ENCODE results near the gene PLEKHA3. TPM values are rescaled to one million over a fixed set of nuclear protein-coding genes. Genes with fewer than 3 reads are reported as not detected.

The PLEKHA3 gene
- polyA plus RNA-seq (2013, experiment 1 of 2) = 25.3 TPM
- 24.5 TPM for polyA plus RNA-seq (2013, experiment 2 of 2)

GRCh38 chr2:178480227-178481181 lies at the start of gene PLEKHA3:
TSS of gene PLEKHA3 (plus strand) at chr2:178480457. CDS start at chr2:178480870, 413 bp downstream.
- H3K4ac ChIP-seq (ENCODE audit: low read depth in 1 of 2, low read length in 2 of 2) = peak within 1 kb of the TSS; percentile 40 to 73
- H2BK120ac ChIP-seq (ENCODE audit: low read depth, low read length) = no peak within 1 kb of the TSS
- peak within 1 kb of the TSS; percentile 100 for H3K9ac ChIP-seq (ENCODE audit: low read length)
- H3K79me1 ChIP-seq (replicated peaks; ENCODE audit: low read length, poor library complexity, severe bottlenecking) = peaks cover 9% of the 10 kb centered on the region
- peak within 1 kb of the TSS in 1 of 2 experiments; percentile 72 for H3K23ac ChIP-seq (ENCODE audit: low read length in 2 of 2)
- H3K27me3 ChIP-seq (ENCODE audit: control insufficient read depth in 1 of 2, insufficient read depth in 1 of 2, low read length in 2 of 2) = no peaks in the 10 kb centered on the region
- peak within 1 kb of the TSS; percentile 46 for H4K8ac ChIP-seq (ENCODE audit: low read length)
- peak within 1 kb of the TSS in 1 of 2 experiments; percentile 54 for H2BK12ac ChIP-seq (ENCODE audit: low read length in 2 of 2)
- peak within 1 kb of the TSS; percentile 41 for H2BK15ac ChIP-seq (ENCODE audit: low read depth, poor library complexity, severe bottlenecking)
- H2BK5ac ChIP-seq (ENCODE audit: low read depth, low read length, poor library complexity, severe bottlenecking) = no peak within 1 kb of the TSS
- peak within 1 kb of the TSS; percentile 83 to 98 for H3K4me3 ChIP-seq (ENCODE audit: insufficient read depth in 1 of 2, low read depth in 1 of 2, low read length in 2 of 2)
- no peaks in the 10 kb centered on the region for H3K9me3 ChIP-seq (ENCODE audit: control insufficient read depth, low read length)
- H3K36me3 ChIP-seq (ENCODE audit: control insufficient read depth in 1 of 2, insufficient read depth in 2 of 2, low read depth in 1 of 2, low read length in 2 of 2) = no peaks in the 10 kb centered on the region
- peak within 1 kb of the TSS in 1 of 2 experiments; percentile 59 for H3K14ac ChIP-seq (ENCODE audit: low read length in 2 of 2)
- peak within 1 kb of the TSS; percentile 76 for H2AFZ ChIP-seq (ENCODE audit: low read depth, low read length)
- peak within 1 kb of the TSS; percentile 29 for H2AK5ac ChIP-seq (ENCODE audit: low read length, severe bottlenecking)
- H3K4me1 ChIP-seq (ENCODE audit: control insufficient read depth, insufficient read depth, low read depth, low read length) = peaks cover 6% of the 10 kb centered on the region
- WGBS = under 1% methylated on average over 60 of the region's 92 CpGs
- peak within 1 kb of the TSS in 1 of 2 experiments; percentile 82 for H3K18ac ChIP-seq (ENCODE audit: low read depth in 1 of 2, low read length in 2 of 2)
- peak within 1 kb of the TSS; percentile 48 for H3K27ac ChIP-seq (ENCODE audit: low read length, poor library complexity, severe bottlenecking)
- peak within 1 kb of the TSS; percentile 85 for H3K4me2 ChIP-seq (ENCODE audit: low read length, poor library complexity, severe bottlenecking)
- peak; percentile 97 for DNase-seq
- H4K91ac ChIP-seq (ENCODE audit: low read length) = no peak within 1 kb of the TSS

- H3K4me3 ChIP-seq (ENCODE audit: insufficient read depth in 1 of 2, low read depth in 1 of 2, low read length in 2 of 2) = no peak overlapping the region
- DNase-seq = no peak
- H4K8ac ChIP-seq (ENCODE audit: low read length) = no peak overlapping the region
- no peak overlapping the region for H3K4ac ChIP-seq (ENCODE audit: low read depth in 1 of 2, low read length in 2 of 2)
- WGBS = 100% methylated on average over 2 of the region's 2 CpGs
- no peak overlapping the region for H2BK12ac ChIP-seq (ENCODE audit: low read length in 2 of 2)
- H2BK15ac ChIP-seq (ENCODE audit: low read depth, poor library complexity, severe bottlenecking) = no peak overlapping the region
- no peaks in the 10 kb centered on the region for H3K4me1 ChIP-seq (ENCODE audit: control insufficient read depth, insufficient read depth, low read depth, low read length)
- H3K4me2 ChIP-seq (ENCODE audit: low read length, poor library complexity, severe bottlenecking) = no peak overlapping the region
- no peak overlapping the region for H3K9ac ChIP-seq (ENCODE audit: low read length)
- no peak overlapping the region for H2AFZ ChIP-seq (ENCODE audit: low read depth, low read length)
- H2AK5ac ChIP-seq (ENCODE audit: low read length, severe bottlenecking) = no peak overlapping the region
- H3K18ac ChIP-seq (ENCODE audit: low read depth in 1 of 2, low read length in 2 of 2) = no peak overlapping the region
- H2BK5ac ChIP-seq (ENCODE audit: low read depth, low read length, poor library complexity, severe bottlenecking) = no peak overlapping the region
- peaks cover 13 to 98% of the 10 kb centered on the region in 2 experiments for H3K36me3 ChIP-seq (ENCODE audit: control insufficient read depth in 1 of 2, insufficient read depth in 2 of 2, low read depth in 1 of 2, low read length in 2 of 2)
- no peak overlapping the region for H3K14ac ChIP-seq (ENCODE audit: low read length in 2 of 2)
- H3K27me3 ChIP-seq (ENCODE audit: control insufficient read depth in 1 of 2, insufficient read depth in 1 of 2, low read length in 2 of 2) = no peaks in the 10 kb centered on the region
- H3K9me3 ChIP-seq (ENCODE audit: control insufficient read depth, low read length) = no peaks in the 10 kb centered on the region
- H3K79me1 ChIP-seq (replicated peaks; ENCODE audit: low read length, poor library complexity, severe bottlenecking) = peaks cover 14% of the 10 kb centered on the region
- H3K23ac ChIP-seq (ENCODE audit: low read length in 2 of 2) = no peak overlapping the region
- H2BK120ac ChIP-seq (ENCODE audit: low read depth, low read length) = no peak overlapping the region
- H4K91ac ChIP-seq (ENCODE audit: low read length) = no peak overlapping the region
- no peak overlapping the region for H3K27ac ChIP-seq (ENCODE audit: low read length, poor library complexity, severe bottlenecking)
Measured at GRCh38 chr2:178436662-178437061, 43.6 kb upstream of the PLEKHA3 start.

DNA sequence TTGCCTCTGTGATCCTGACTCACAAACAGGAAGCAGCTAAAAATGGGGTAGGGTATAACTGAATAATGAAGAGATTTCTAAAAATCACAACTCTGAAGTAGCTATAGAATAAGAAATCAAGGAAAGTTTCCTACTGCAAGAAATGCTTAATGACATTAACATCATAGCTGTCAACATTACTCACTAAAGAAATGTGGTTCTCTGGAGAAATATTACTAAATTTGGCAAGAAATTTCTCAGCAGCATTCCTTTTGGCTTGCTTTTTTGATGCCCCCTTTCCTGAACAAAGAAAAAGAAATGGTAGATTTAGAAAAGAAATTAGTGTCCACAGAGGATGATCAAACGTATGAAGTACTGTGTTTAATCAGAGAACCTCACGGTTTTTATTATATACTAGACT lies 38.8 kb upstream of the PLEKHA3 start:
- Histone ChIP-seq H3K14ac (ENCODE audit: low read length in 2 of 2) (no peak overlapping the region), H3K23ac (ENCODE audit: low read length in 2 of 2) (no peak overlapping the region), H3K27ac (ENCODE audit: low read length, poor library complexity, severe bottlenecking) (no peak overlapping the region), H3K36me3 (ENCODE audit: control insufficient read depth in 1 of 2, insufficient read depth in 2 of 2, low read depth in 1 of 2, low read length in 2 of 2) (peaks cover 11 to 96% of the 10 kb centered on the region in 2 experiments), H4K8ac (ENCODE audit: low read length) (no peak overlapping the region), H2BK120ac (ENCODE audit: low read depth, low read length) (no peak overlapping the region), H2BK15ac (ENCODE audit: low read depth, poor library complexity, severe bottlenecking) (no peak overlapping the region), H2AFZ (ENCODE audit: low read depth, low read length) (no peak overlapping the region), H2BK5ac (ENCODE audit: low read depth, low read length, poor library complexity, severe bottlenecking) (no peak overlapping the region), H3K9me3 (ENCODE audit: control insufficient read depth, low read length) (no peaks in the 10 kb centered on the region), H3K18ac (ENCODE audit: low read depth in 1 of 2, low read length in 2 of 2) (no peak overlapping the region), H3K79me1 (replicated peaks; ENCODE audit: low read length, poor library complexity, severe bottlenecking) (peaks cover 17% of the 10 kb centered on the region), H3K4me1 (ENCODE audit: control insufficient read depth, insufficient read depth, low read depth, low read length) (no peaks in the 10 kb centered on the region), H3K9ac (ENCODE audit: low read length) (no peak overlapping the region), H4K91ac (ENCODE audit: low read length) (no peak overlapping the region), H2BK12ac (ENCODE audit: low read length in 2 of 2) (no peak overlapping the region), H3K4me2 (ENCODE audit: low read length, poor library complexity, severe bottlenecking) (no peak overlapping the region), H3K4me3 (ENCODE audit: insufficient read depth in 1 of 2, low read depth in 1 of 2, low read length in 2 of 2) (no peak overlapping the region), H2AK5ac (ENCODE audit: low read length, severe bottlenecking) (no peak overlapping the region), H3K27me3 (ENCODE audit: control insufficient read depth in 1 of 2, insufficient read depth in 1 of 2, low read length in 2 of 2) (no peaks in the 10 kb centered on the region), H3K4ac (ENCODE audit: low read depth in 1 of 2, low read length in 2 of 2) (no peak overlapping the region)
- DNase-seq = no peak
- no CpG with 5 or more reads among the region's 2 CpGs for WGBS

DNA sequence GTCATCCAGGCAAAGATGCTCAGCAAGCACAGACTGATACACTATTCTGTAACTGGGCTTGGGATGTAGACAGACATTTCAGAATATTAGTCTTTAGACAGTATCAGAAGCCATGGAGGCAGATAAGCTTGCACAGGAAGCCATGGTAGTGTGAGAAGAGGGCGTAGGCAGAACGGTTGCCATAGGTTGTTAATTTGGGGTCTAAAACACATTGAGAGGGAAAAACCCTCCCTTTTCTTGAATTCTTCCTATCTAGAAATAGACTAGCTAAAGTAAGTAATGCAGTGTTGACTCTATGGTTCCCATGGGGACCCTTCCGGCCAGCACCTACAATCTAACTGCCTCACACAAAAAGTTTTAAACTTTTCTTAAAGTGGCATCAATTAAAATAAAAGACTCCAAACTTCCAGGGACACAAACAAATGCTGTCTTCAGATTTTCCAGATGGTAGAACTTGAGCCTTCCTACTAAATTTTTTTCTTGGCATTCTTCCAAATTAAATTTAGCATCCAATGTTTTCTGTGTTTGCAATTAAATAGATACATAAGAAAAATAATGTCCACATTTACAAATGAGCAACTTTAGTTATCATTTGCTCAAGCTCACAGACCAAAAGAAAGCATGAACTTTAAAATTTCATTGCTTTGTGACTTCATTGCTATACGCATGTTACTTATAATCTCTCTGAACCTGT lies 31.1 kb upstream of the PLEKHA3 start:
- Histone ChIP-seq H2BK120ac (ENCODE audit: low read depth, low read length) (no peak overlapping the region), H3K79me1 (replicated peaks; ENCODE audit: low read length, poor library complexity, severe bottlenecking) (peaks cover 26% of the 10 kb centered on the region), H2AFZ (ENCODE audit: low read depth, low read length) (no peak overlapping the region), H2BK12ac (ENCODE audit: low read length in 2 of 2) (no peak overlapping the region), H2BK5ac (ENCODE audit: low read depth, low read length, poor library complexity, severe bottlenecking) (no peak overlapping the region), H3K14ac (ENCODE audit: low read length in 2 of 2) (no peak overlapping the region), H2AK5ac (ENCODE audit: low read length, severe bottlenecking) (no peak overlapping the region), H3K4me1 (ENCODE audit: control insufficient read depth, insufficient read depth, low read depth, low read length) (peaks cover 7% of the 10 kb centered on the region), H4K91ac (ENCODE audit: low read length) (no peak overlapping the region), H2BK15ac (ENCODE audit: low read depth, poor library complexity, severe bottlenecking) (no peak overlapping the region), H4K8ac (ENCODE audit: low read length) (no peak overlapping the region), H3K23ac (ENCODE audit: low read length in 2 of 2) (no peak overlapping the region), H3K9ac (ENCODE audit: low read length) (peak overlapping the region; percentile 99), H3K27ac (ENCODE audit: low read length, poor library complexity, severe bottlenecking) (no peak overlapping the region), H3K27me3 (ENCODE audit: control insufficient read depth in 1 of 2, insufficient read depth in 1 of 2, low read length in 2 of 2) (no peaks in the 10 kb centered on the region), H3K4ac (ENCODE audit: low read depth in 1 of 2, low read length in 2 of 2) (no peak overlapping the region), H3K36me3 (ENCODE audit: control insufficient read depth in 1 of 2, insufficient read depth in 2 of 2, low read depth in 1 of 2, low read length in 2 of 2) (peaks cover 11 to 42% of the 10 kb centered on the region in 2 experiments), H3K4me3 (ENCODE audit: insufficient read depth in 1 of 2, low read depth in 1 of 2, low read length in 2 of 2) (peak overlapping the region in 1 of 2 experiments; percentile 84), H3K18ac (ENCODE audit: low read depth in 1 of 2, low read length in 2 of 2) (no peak overlapping the region), H3K9me3 (ENCODE audit: control insufficient read depth, low read length) (no peaks in the 10 kb centered on the region), H3K4me2 (ENCODE audit: low read length, poor library complexity, severe bottlenecking) (no peak overlapping the region)
- 96% methylated on average over 2 of the region's 4 CpGs for WGBS
- no peak for DNase-seq
